ENCODE measurements around the gene ISL1.

The ISL1 gene

GRCh38 chr5:51383131-51384121 lies at the start of gene ISL1:
TSS of gene ISL1 (plus strand) at chr5:51383448. CDS start at chr5:51383672, 224 bp downstream.
- DNase-seq = peak; percentile 76

- no peak for DNase-seq
These were observed 46.4 kb upstream of the ISL1 start for GRCh38 chr5:51336878-51337277.

- no peak for DNase-seq
These were observed 38.1 kb upstream of the ISL1 start for GRCh38 chr5:51345106-51345505.

- no peak for DNase-seq
These were observed 36.1 kb upstream of the ISL1 start for GRCh38 chr5:51347157-51347556.

GRCh38 chr5:51347704-51348103 lies 35.5 kb upstream of the ISL1 start:
- no peak for DNase-seq

- no peak for DNase-seq
These were observed 12.2 kb upstream of the ISL1 start for GRCh38 chr5:51371052-51371451.

- no peak for DNase-seq
These were observed 9.2 kb upstream of the ISL1 start for GRCh38 chr5:51373880-51374523.

GRCh38 chr5:51375084-51375483 lies 8.2 kb upstream of the ISL1 start:
- no peak for DNase-seq

- no peak for DNase-seq
These were observed 6.7 kb upstream of the ISL1 start for GRCh38 chr5:51376509-51376908.

- no peak for DNase-seq
These were observed 5.8 kb upstream of the ISL1 start for GRCh38 chr5:51377151-51378060.

GRCh38 chr5:51378061-51378409 lies 5.2 kb upstream of the ISL1 start:
- no peak for DNase-seq

GRCh38 chr5:51378448-51379330 lies 4.6 kb upstream of the ISL1 start:
- DNase-seq = no peak

- DNase-seq = no peak
These were observed 3.9 kb upstream of the ISL1 start for GRCh38 chr5:51379331-51379700.

- DNase-seq = no peak
These were observed 2.5 kb upstream of the ISL1 start for GRCh38 chr5:51380603-51381207.

GRCh38 chr5:51381761-51382474 lies 1.3 kb upstream of the ISL1 start:
- DNase-seq = no peak

GRCh38 chr5:51382521-51383130 lies 622 bp upstream of the ISL1 start:
- no peak for DNase-seq

GRCh38 chr5:51384281-51384840 lies 1.1 kb downstream of the ISL1 start:
- DNase-seq = no peak

- no peak for DNase-seq
These were observed 2.0 kb downstream of the ISL1 start for GRCh38 chr5:51385216-51385615.

- DNase-seq = no peak
These were observed 4.0 kb downstream of the ISL1 start for GRCh38 chr5:51386916-51387883.
